Measurements from ENCODE around the gene HTT-AS. TPM values are rescaled to one million over a fixed set of nuclear protein-coding genes. Genes with fewer than 3 reads are reported as not detected.

The HTT-AS gene
- total and polyA plus RNA-seq, 4 experiments from 2014 or later, result not detected

GRCh38 chr4:3077796-3078195 is 3.5 kb upstream of the HTT-AS start:
- Mint-ChIP-seq H3K27ac (peak overlapping the region in 2 of 7 donors; percentile 59 to 79), H3K36me3 (peaks cover 3 to 6% of the 10 kb centered on the region in 2 donors), H3K4me3 (peak overlapping the region in 3 of 8 donors; percentile 3 to 41 (median 39)), H3K9me3 (no peaks in the 10 kb centered on the region), H3K4me1 (peaks cover 32 to 53% (median 45%) of the 10 kb centered on the region in 4 donors), H3K27me3 (no peaks in the 10 kb centered on the region)
- intact Hi-C loops (cut with micrococcal nuclease), result loop anchor here (10.0 kb wide), 2 partner anchors 543 to 1493 kb away; partner anchors contain the start of gene FAM193A
- Histone ChIP-seq H3K36me3 (ENCODE audit: insufficient read depth, low read length) (no peaks in the 10 kb centered on the region), H3K4me3 (ENCODE audit: low read length in 2 of 2) (no peak overlapping the region), H3K9me3 (ENCODE audit: control insufficient read depth in 1 of 2, low read length in 2 of 2) (no peaks in the 10 kb centered on the region), H3K27ac (ENCODE audit: low read depth, low read length) (no peak overlapping the region), H3K4me1 (ENCODE audit: insufficient read depth, low read length) (peaks cover 42% of the 10 kb centered on the region), H3K27me3 (ENCODE audit: insufficient read depth, low read length) (no peaks in the 10 kb centered on the region)
- CTCF ChIA-PET (ENCODE audit: partially characterized antibody), result interaction anchor here (0.9 kb wide), 1 partner anchor 100 kb away, joined by 3 read pairs; no protein-coding TSS in a partner anchor
- DNase-seq, result no peak
- POLR2A ChIA-PET (ENCODE audit: partially characterized antibody), result no interaction called here

GRCh38 chr4:3075652-3075981 is 1.3 kb upstream of the HTT-AS start:
- Histone ChIP-seq H3K27me3 (ENCODE audit: insufficient read depth, low read length) (no peaks in the 10 kb centered on the region), H3K4me3 (ENCODE audit: low read length in 2 of 2) (no peak overlapping the region), H3K9me3 (ENCODE audit: control insufficient read depth in 1 of 2, low read length in 2 of 2) (no peaks in the 10 kb centered on the region), H3K36me3 (ENCODE audit: insufficient read depth, low read length) (no peaks in the 10 kb centered on the region), H3K27ac (ENCODE audit: low read depth, low read length) (peak overlapping the region; percentile 25), H3K4me1 (ENCODE audit: insufficient read depth, low read length) (peaks cover 31% of the 10 kb centered on the region)
- intact Hi-C loops (cut with micrococcal nuclease), result loop anchor here (10.0 kb wide), 2 partner anchors 541 to 1491 kb away; partner anchors contain the start of gene FAM193A
- Mint-ChIP-seq H3K4me3 (peak overlapping the region; percentile 83 to 96 (median 87)), H3K36me3 (peaks cover 0 to 6% of the 10 kb centered on the region in 2 donors), H3K9me3 (no peaks in the 10 kb centered on the region), H3K4me1 (peaks cover 23 to 38% (median 30%) of the 10 kb centered on the region in 4 donors), H3K27ac (peak overlapping the region in 6 of 7 donors; percentile 84 to 91 (median 87)), H3K27me3 (no peaks in the 10 kb centered on the region)
- DNase-seq, result no peak
- CTCF ChIA-PET (ENCODE audit: partially characterized antibody), result no interaction called here
- POLR2A ChIA-PET (ENCODE audit: partially characterized antibody), result interaction anchor here (1.7 kb wide), 1 partner anchor 112 kb away, joined by 3 read pairs; the partner anchor contains the start of gene GRK4

GRCh38 chr4:3074846-3075651 is 711 bp upstream of the HTT-AS start:
- ChIA-PET POLR2A (ENCODE audit: partially characterized antibody) (interaction anchor here (0.7 to 1.7 kb wide), 8 partner anchors 9 to 539 kb away, joined by 3 to 7 read pairs (median 4); partner anchors contain the start of genes FAM193A, GRK4 and NOP14), CTCF (ENCODE audit: partially characterized antibody) (no interaction called here)
- Histone ChIP-seq H3K9me3 (ENCODE audit: control insufficient read depth in 1 of 2, low read length in 2 of 2) (no peaks in the 10 kb centered on the region), H3K4me1 (ENCODE audit: insufficient read depth, low read length) (peaks cover 31% of the 10 kb centered on the region), H3K27ac (ENCODE audit: low read depth, low read length) (peak overlapping the region; percentile 75), H3K36me3 (ENCODE audit: insufficient read depth, low read length) (no peaks in the 10 kb centered on the region), H3K27me3 (ENCODE audit: insufficient read depth, low read length) (no peaks in the 10 kb centered on the region), H3K4me3 (ENCODE audit: low read length in 2 of 2) (peak overlapping the region; percentile 65 to 87)
- Mint-ChIP-seq H3K27ac (peak overlapping the region; percentile 84 to 93 (median 88)), H3K36me3 (peaks cover 0 to 6% of the 10 kb centered on the region in 2 donors), H3K27me3 (no peaks in the 10 kb centered on the region), H3K4me1 (peaks cover 21 to 38% (median 27%) of the 10 kb centered on the region in 4 donors), H3K9me3 (no peaks in the 10 kb centered on the region), H3K4me3 (peak overlapping the region; percentile 83 to 96 (median 87))
- peak in 3 of 5 donors; percentile 36 to 67 (median 39) for DNase-seq
- intact Hi-C loops (cut with micrococcal nuclease), result loop anchor here (1.0 to 10.0 kb wide), 6 partner anchors 28 to 1490 kb away; partner anchors contain the start of genes FAM193A, GRK4, HAUS3 and NOP14

GRCh38 chr4:3073158-3074077 is 920 bp downstream of the HTT-AS start:
- no peaks in the 10 kb centered on the region for H3K9me3 Mint-ChIP-seq
- peak in 2 of 5 donors; percentile 0 to 43 for DNase-seq
- H3K27me3 ChIP-seq (ENCODE audit: insufficient read depth, low read length), result no peaks in the 10 kb centered on the region
- peaks cover 19 to 28% (median 21%) of the 10 kb centered on the region in 4 donors for H3K4me1 Mint-ChIP-seq
- H3K27ac Mint-ChIP-seq, result peak overlapping the region in 2 of 7 donors; percentile 13 to 24
- H3K9me3 ChIP-seq (ENCODE audit: control insufficient read depth in 1 of 2, low read length in 2 of 2), result no peaks in the 10 kb centered on the region
- ChIA-PET CTCF (ENCODE audit: partially characterized antibody) (no interaction called here), POLR2A (ENCODE audit: partially characterized antibody) (interaction anchor here (0.7 to 1.7 kb wide), 4 partner anchors 8 to 110 kb away, joined by 3 to 7 read pairs (median 4); partner anchors contain the start of genes GRK4 and NOP14)
- intact Hi-C loops (cut with micrococcal nuclease), result loop anchor here (1.0 to 10.0 kb wide), 6 partner anchors 26 to 1489 kb away; partner anchors contain the start of genes FAM193A, GRK4, HAUS3 and NOP14
- peaks cover 28% of the 10 kb centered on the region for H3K4me1 ChIP-seq (ENCODE audit: insufficient read depth, low read length)
- H3K4me3 ChIP-seq (ENCODE audit: low read length in 2 of 2), result peak overlapping the region in 1 of 2 donors; percentile 45
- no peaks in the 10 kb centered on the region for H3K36me3 ChIP-seq (ENCODE audit: insufficient read depth, low read length)
- peak overlapping the region; percentile 18 for H3K27ac ChIP-seq (ENCODE audit: low read depth, low read length)
- no peaks in the 10 kb centered on the region for H3K27me3 Mint-ChIP-seq
- H3K4me3 Mint-ChIP-seq, result peak overlapping the region in 7 of 8 donors; percentile 13 to 92 (median 67)
- H3K36me3 Mint-ChIP-seq, result peaks cover 0 to 4% of the 10 kb centered on the region in 2 donors

- CTCF ChIA-PET (ENCODE audit: partially characterized antibody), result interaction anchor here (2.2 kb wide), 1 partner anchor 25 kb away, joined by 5 read pairs; no protein-coding TSS in a partner anchor
- Histone ChIP-seq H3K9me3 (ENCODE audit: control insufficient read depth in 1 of 2, low read length in 2 of 2) (no peaks in the 10 kb centered on the region), H3K27ac (ENCODE audit: low read depth, low read length) (no peak overlapping the region), H3K4me1 (ENCODE audit: insufficient read depth, low read length) (peaks cover 22% of the 10 kb centered on the region), H3K27me3 (ENCODE audit: insufficient read depth, low read length) (no peaks in the 10 kb centered on the region), H3K36me3 (ENCODE audit: insufficient read depth, low read length) (no peaks in the 10 kb centered on the region), H3K4me3 (ENCODE audit: low read length in 2 of 2) (no peak overlapping the region)
- Mint-ChIP-seq H3K27ac (peak overlapping the region in 1 of 7 donors; percentile 62), H3K4me3 (peak overlapping the region in 1 of 8 donors; percentile 27), H3K27me3 (no peaks in the 10 kb centered on the region), H3K9me3 (no peaks in the 10 kb centered on the region), H3K36me3 (peaks cover 0 to 3% of the 10 kb centered on the region in 2 donors), H3K4me1 (peaks cover 12 to 17% (median 15%) of the 10 kb centered on the region in 4 donors)
- intact Hi-C loops (cut with micrococcal nuclease), result loop anchor here (5.0 to 10.0 kb wide), 3 partner anchors 537 to 1487 kb away; partner anchors contain the start of genes FAM193A, HAUS3 and POLN
- DNase-seq, result no peak
- POLR2A ChIA-PET (ENCODE audit: partially characterized antibody), result no interaction called here
These were observed 2.5 kb downstream of the HTT-AS start for GRCh38 chr4:3071811-3072210.

GRCh38 chr4:3070709-3071500 is 3.4 kb downstream of the HTT-AS start:
- H3K4me3 Mint-ChIP-seq, result peak overlapping the region in 1 of 8 donors; percentile 15
- Histone ChIP-seq H3K27ac (ENCODE audit: low read depth, low read length) (no peak overlapping the region), H3K4me1 (ENCODE audit: insufficient read depth, low read length) (peaks cover 17% of the 10 kb centered on the region), H3K27me3 (ENCODE audit: insufficient read depth, low read length) (no peaks in the 10 kb centered on the region), H3K9me3 (ENCODE audit: control insufficient read depth in 1 of 2, low read length in 2 of 2) (no peaks in the 10 kb centered on the region), H3K4me3 (ENCODE audit: low read length in 2 of 2) (no peak overlapping the region), H3K36me3 (ENCODE audit: insufficient read depth, low read length) (no peaks in the 10 kb centered on the region)
- intact Hi-C loops (cut with micrococcal nuclease), result loop anchor here (5.0 to 10.0 kb wide), 3 partner anchors 536 to 1486 kb away; partner anchors contain the start of genes FAM193A, HAUS3 and POLN
- CTCF ChIA-PET (ENCODE audit: partially characterized antibody), result interaction anchor here (2.2 kb wide), 1 partner anchor 24 kb away, joined by 5 read pairs; no protein-coding TSS in a partner anchor
- peaks cover 6 to 9% (median 7%) of the 10 kb centered on the region in 4 donors for H3K4me1 Mint-ChIP-seq
- peaks cover 0 to 3% (median 0%) of the 10 kb centered on the region in 8 donors for H3K9me3 Mint-ChIP-seq
- peaks cover 0 to 5% of the 10 kb centered on the region in 2 donors for H3K36me3 Mint-ChIP-seq
- DNase-seq, result no peak
- POLR2A ChIA-PET (ENCODE audit: partially characterized antibody), result no interaction called here
- H3K27ac Mint-ChIP-seq, result peak overlapping the region in 2 of 7 donors; percentile 0 to 15
- no peaks in the 10 kb centered on the region for H3K27me3 Mint-ChIP-seq
